ENCODE data around the gene MED26. TPM values are rescaled to one million over a fixed set of nuclear protein-coding genes. Genes with fewer than 3 reads are reported as not detected.
"Not testable (repeated sequence)": the region's sequence is repeated elsewhere in the genome, so short reads cannot be mapped to it uniquely, and the experiment has no call there.

Gene MED26
- total RNA-seq, 1 experiment from 2014 or later, result 4.2 TPM

DNA sequence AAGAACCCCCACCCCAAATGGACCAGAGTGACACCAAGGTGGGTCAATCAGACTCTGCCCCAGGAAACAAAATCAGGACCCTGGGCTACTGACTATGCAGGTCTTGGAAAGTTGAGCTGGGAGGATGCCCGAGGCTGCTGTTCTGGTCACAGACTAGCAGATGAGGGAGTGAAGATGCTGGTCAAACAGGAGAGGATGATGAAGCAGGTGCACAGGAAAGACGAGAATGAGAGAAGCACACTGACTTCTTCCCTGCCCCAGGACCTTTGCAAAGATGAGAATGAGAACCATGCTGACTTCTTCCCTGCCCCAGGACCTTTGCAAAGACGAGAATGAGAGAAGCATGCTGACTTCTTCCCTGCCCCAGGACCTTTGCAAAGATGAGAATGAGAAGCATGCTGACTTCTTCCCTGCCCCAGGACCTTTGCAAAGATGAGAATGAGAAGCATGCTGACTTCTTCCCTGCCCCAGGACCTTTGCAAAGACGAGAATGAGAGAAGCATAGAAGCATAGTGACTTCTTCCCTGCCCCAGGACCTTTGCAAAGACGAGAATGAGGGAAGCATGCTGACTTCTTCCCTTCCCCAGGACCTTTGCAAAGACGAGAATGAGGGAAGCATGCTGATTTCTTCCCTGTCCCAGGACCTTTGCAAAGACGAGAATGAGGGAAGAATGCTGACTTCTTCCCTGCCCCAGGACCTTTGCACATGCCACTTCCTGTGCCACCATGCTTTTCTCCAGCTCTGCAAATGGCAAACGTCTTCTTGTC lies 23.6 kb upstream of the MED26 start:
- DNase-seq (ENCODE audit: low spot score), result not testable (repeated sequence)

DNA sequence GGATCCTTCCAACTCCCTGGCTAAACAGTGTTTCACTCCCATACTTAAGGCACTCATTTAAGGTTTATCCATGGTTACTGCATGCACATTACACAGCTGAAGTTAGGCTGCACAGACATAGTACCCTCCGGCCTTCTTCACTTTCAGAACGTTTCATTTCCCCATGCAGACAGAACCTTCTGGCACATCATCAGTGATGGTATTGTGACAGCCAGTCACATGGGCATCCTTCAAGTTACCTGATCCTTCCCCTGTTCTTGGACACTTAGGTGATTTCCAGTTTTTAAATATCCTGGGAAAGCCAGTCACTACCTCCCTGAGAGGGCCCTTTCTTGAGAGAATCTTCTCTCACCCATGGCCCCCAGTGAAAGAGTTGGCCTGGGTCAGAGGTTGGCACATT lies 22.8 kb upstream of the MED26 start:
- no peak for DNase-seq (ENCODE audit: low spot score)

DNA sequence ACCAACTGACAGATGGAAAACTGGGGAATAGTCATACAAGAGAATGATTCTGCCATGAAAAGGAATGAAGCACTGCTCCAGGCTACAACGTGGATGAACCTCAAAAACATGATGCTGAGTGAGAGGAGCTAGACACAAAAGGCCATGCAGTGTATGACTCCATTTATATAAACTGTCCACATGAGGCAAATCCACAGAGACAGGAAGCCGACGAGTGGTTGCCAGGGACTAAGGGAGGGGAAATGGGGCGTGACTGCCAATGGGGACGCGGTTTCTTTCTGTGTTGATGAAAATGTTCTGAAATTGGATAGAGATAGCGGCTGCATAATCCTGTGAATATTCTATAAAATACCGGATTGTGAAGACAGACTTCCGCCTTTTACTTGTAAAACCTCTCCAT lies 21.7 kb upstream of the MED26 start:
- DNase-seq (ENCODE audit: low spot score), result no peak

DNA sequence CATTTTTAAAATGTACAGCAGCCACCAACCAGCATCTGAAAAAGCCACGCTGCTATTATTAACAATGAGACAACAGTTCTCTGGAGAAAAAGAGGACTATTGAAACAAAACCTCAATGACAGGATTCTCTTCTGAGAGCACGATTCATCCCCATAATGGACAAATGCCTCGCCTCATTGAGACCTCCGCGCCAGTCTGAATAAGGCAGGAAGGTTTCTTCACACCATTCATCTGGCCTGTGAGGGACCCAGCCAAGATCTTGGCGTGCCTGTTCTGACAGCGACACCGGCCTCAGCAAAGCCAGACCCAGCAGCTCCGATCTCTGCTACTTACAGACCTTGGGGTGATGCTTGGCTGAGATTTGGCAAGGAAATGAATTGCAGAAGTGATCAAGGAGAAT lies 17.1 kb upstream of the MED26 start:
- DNase-seq (ENCODE audit: low spot score), result no peak

DNA sequence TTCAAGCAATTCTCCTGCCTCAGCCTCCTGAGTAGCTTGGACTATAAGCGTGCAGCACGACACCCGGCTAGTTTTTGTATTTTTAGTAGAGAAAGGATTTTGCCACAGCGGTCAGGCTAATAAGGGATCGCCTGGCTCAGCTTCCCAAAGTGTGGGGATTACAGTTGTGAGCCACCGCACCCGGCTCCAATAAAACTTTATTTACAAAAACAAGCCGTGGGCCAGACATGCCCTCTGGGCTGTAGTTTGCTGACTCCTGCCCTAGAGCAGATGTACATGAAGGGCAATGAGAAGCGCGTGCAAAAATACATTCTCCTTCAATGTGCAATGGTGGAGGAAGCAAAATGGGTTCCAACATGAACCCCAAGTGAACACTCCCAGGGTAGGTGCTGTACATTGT lies 13.7 kb upstream of the MED26 start:
- no peak for DNase-seq (ENCODE audit: low spot score)

DNA sequence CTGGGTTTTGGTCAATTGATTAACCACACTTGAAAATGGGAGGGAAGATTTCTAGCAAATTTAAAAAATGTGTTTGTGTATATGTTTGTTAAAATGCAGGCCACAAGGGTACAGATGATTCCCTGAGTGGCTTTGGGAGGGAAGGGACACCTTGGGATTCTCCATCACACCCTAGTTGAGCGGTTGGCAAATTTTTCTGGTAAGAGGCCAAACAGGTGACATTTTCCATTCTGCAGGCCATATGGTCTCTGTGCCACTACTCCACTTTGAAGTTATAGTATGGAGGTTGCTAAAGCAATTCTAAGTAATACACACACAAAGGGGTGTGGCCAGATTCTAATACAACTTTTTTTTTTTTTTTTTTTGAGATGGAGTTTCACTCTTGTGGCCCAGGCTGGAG lies 12.9 kb upstream of the MED26 start:
- no peak for DNase-seq (ENCODE audit: low spot score)

DNA sequence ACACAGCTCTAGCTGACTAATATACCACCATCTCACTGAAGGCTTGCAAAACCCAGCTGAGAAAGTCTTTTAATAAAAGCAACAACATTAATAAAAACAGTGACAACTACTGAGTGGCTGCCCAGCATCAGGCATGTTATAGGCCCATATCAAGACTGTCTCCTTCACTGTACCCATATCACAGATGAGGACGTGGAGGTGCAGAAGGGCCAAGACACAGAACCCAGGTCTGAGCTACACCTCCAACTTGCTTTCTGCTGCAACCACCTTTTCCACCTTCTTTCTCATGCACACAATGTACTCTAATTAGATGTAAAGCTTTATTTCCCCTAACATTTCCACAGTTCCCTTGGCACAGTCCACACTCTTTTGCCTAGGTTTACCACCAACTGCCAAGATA lies 10.7 kb upstream of the MED26 start:
- no peak for DNase-seq (ENCODE audit: low spot score)

DNA sequence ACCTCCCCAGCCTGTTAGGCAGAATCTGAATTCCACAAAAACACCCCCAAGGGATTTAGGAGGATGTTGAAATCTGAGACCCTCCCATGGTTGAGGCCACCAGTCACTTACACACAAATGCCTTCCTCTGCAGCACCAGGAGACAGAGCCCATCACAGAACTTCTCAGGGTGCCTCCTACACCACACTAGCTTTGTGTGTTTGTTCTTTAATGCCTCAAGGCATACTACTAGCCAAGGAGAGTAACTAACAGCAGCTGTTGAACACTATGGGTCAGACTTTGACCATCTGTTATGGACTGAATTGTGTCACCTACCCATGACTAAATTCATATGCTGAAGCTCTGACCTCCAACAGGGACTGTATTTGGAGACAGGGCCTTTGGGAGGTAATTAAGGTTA lies 9.5 kb upstream of the MED26 start:
- no peak for DNase-seq (ENCODE audit: low spot score)

DNA sequence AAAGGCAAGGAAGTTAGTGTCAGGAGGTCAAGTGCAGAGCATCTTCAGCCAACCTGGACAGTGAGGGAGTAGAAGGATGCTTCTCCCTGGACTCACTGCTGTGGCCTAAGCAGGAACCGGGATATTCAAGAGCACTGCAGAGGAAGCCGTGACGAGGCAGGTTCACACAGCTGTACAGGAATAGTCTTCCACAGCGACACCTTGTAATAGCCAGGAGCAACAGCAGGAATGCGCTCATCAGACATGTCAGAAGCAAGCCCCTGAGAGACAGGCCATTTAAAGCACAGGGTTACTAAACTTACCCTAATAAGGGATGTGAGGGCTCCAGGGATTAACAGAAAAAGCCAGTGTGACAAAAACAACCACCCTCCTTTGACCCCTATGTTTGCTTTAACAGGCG lies 3.5 kb upstream of the MED26 start:
- no peak for DNase-seq (ENCODE audit: low spot score)

DNA sequence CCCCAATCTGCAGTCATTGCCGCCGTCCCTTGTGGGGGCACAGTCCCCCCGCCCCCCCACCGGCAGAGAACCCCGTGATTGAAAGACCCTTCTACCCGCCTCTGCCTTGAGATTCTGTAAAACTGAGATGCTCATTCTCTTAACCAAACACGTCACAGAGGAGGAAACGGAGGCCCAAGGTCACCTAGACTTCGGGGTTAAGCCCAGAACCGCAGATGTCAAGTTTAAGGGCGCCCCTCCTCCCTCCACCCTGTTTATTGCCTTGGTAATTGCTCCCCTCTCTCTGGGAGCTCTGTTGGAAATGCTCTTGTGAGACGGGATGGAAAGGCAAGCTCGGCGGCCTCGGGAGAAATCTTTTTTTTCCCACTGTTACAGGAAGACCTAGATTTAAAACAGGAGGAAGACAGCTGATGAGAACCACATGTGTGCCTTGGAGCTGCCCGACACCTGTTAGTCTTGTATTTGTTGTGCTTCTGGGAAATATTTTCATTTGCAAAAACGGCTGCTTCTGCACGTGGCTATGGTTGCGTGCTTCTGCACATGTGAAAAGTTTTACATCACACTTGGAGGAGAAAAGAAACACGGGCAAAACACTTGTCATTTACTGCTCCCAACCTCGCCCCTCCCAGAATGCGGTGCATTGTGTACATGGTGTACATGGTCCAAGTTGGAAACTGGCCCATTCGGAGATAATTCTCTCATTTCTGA lies 1.1 kb upstream of the MED26 start:
- no peak for DNase-seq (ENCODE audit: low spot score)

DNA sequence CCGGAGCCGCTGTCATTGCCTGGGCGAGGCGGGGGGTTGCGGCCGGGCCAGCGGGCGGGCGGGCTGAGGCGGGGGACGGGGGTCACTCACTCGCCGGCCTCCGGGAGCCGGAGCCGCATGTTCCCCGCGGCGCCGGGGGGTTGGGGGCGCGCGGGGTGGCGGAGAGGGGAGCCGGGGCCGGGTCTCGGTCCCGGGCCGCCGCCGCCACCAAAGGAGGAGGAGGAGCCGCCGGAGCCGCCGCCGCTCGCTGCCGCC lies 149 bp downstream of the MED26 start:
- no peak for DNase-seq (ENCODE audit: low spot score)

DNA sequence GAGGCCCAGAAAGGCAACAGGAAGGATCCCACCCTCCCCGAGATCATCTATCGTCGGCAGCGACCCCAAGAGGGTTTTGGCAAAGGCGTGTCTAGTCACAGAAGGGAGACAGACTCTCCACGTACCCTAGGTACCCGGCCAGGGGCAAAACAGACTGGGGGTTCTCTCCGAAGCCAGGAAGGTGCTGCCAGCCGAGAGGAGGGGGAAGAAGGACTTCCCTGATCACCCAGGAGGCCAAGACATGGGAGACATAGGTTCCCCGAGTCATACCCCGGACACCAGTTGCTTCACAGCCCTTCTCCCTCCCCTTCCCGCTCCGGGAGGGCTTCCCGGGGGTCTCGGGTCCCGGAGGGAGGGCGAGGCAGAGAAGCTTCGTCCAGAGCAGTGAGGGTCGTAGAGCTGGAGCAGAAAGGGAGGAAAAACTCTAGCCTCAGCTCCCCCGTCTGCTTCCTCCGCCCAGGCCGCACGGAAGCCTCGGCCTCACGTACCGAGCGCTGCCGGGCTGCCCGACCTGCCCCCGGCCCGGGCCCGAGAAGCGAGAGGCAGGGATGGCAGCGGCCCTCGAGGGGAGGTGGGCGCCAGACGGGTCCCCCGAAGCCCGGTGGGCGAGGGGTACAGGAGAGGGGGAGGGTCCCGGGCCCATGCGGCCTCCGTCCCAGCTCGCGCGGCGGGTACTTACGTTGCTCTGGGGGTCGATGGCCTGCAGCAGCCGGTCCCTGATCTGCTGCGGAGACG lies 644 bp downstream of the MED26 start:
- DNase-seq (ENCODE audit: low spot score), result no peak

DNA sequence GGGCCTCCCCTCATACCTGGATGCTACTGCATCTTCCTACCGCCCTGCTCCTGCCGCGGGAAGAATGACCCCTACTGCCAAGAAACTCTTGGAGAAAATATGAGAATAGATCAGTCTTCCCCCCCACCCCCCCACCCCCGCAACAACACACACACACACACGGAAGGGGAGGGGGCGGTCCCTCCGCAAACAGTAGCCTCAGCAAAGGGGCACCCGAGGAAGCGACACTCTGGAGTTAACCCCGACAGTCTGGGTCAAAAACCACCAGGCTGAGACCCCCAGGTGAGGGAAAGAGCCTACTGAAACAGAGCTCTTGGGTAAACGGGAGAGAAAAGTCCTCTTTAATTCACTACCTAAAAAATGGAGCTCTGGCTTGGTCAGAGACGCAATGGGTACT lies 1.2 kb downstream of the MED26 start:
- no peak for DNase-seq (ENCODE audit: low spot score)

DNA sequence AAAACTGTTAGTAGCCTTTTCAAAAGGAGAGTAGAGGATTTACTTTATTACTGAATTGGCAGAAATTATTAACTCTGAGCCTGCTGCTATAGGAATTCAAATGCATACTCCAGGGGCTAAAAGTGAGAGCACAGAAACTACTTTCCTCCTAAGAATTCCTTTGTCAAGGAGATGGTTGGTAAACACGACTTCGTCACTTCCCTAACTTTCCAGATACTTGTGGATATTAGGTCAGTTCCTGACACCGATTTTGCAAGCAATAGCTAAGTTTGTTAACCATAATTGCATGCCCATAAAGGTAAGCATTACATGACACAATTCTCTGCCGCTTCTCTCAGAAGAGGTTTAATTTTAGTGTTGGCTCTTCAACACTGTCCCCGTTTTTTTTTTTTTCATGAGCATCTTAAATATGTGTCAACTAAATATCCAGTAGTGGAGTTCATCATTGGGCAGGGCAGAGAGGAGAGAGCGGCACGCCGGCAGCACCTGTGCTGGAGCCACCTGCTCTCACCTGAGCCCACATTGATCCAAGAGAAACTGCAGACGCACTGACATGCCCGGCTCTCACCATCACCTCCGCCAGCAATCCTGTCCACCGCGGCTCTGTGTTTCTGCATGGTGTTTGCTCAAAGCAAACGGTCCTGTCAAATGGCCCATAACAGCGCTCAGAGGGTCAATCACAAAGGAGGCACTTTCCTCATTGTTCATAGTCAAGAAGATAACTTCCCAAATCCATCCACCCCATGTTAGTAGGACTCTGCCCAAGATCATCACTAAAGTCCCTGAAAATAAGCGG lies 2.6 kb downstream of the MED26 start:
- DNase-seq (ENCODE audit: low spot score), result no peak

DNA sequence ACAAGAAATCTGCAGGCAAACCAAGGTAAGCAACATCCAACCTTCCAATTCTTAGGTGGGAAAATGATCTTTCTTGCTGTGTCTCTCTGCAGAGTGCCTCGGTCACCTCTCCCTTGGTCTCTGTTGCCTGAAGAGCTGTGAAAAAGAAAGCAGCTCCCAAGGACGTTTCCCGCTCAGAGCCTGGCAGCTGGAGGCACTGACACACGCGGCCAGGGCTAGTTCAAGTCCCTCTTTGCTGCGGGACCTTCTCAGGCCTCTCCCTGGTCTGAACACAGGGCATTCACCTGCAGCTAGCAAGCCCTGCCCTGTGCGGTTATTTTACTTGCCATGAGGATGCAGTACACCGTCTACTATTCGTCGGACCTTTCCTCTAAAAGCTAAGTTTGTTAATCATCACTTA lies 3.8 kb downstream of the MED26 start:
- DNase-seq (ENCODE audit: low spot score), result no peak

DNA sequence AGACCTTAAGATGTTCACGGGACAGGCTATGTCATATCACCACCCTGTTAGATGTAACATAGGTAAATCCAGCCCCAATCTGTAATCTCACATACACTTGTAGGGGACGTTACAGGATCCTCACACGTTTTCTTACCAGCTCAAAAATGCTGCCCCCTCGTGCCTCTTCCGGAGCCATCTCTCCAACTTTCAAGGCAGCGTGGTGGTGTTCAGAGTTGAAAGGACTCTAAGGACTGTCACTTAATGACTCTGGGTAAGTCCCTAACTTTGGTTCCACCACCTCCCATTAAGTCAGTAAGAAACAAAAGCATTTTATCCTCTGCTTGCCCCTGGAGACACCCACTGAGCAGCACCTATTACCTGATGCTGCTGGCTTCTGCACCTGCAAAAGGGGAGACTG lies 4.4 kb downstream of the MED26 start:
- DNase-seq (ENCODE audit: low spot score), result no peak

DNA sequence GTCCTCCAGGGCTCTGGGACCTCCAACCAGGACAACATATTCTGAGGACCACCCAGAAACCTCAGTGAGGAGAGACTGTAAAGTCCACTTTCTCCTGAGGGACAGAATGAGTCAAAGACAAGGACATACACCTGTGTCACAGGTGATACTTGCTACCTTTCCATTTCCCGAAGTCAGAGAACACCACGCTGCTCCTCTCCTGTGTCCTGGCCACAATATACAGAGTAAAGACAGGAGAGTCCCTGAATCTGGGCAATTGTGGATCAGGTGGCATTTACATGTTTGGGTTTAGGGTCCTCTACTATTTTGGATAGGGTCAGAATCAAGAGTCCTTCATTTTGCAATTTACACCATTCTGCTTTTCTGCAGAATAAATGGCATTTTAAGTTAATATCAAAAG lies 4.9 kb downstream of the MED26 start:
- no peak for DNase-seq (ENCODE audit: low spot score)

DNA sequence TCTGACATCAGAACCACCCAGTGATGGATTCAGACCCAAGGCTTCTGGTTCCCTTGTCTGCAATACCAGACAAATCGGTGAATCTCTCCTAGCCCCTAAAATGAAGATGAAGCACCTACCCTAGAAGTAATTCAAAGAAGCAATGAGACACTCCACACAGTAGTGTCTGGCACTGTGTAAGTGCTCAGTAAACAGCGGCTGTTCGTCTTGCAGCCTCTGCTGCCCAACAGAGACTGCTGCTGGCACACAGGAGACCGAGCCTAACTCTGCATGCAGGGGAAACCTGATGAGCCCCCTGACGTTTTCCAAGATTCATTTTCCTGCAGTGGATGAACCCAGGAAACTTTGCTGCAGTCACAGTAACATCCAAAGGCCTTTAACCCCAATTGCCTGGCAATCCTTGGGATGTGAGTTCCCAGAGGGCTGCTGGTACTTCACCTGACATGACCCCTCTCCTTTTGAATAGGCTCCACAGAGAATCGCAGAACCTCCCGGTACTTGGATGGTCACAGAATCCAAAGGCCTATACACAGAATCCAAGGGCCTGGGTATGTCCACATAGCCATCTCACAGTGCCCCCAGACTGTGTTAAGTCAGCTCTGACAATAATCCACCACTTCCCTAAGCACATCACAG lies 6.7 kb downstream of the MED26 start:
- DNase-seq (ENCODE audit: low spot score), result no peak

DNA sequence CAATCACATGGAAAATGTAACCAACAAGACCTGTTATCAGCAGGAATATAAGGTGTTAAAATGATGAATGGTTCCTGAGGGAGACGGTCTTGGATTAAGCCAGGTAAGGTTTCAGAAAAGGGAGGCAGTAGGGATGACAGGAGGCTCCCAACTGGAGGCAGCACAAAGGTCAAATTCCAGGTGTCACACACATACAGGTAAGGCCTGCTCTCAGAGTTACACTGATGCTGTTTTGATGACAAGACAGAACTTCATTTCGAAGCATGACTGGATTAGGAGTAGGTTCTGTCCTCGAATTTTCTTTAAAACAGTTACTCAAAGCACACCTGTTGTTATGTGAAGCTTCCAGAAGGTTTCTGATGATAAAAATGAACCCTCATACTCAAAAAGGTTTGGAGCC lies 7.4 kb downstream of the MED26 start:
- DNase-seq (ENCODE audit: low spot score), result no peak

DNA sequence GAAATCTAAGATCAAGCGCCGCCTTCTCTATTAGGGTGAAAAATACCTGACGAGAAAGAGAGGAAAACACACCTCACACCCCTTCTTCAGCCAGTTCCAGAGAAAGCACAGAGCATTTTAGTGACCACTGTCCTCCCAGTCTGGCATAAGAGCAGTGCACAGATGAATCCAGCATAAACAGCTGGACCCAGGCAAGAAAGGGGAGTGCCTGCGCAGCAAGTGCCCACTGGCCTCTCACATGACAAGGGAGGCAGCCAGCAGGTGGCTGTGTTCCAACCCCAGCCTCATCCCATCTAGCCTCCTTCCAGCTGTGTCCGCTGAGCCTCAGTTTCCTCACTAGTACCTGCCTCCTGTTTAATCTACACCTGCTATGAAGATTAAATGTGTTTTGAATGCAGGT lies 8.0 kb downstream of the MED26 start:
- no peak for DNase-seq (ENCODE audit: low spot score)

DNA sequence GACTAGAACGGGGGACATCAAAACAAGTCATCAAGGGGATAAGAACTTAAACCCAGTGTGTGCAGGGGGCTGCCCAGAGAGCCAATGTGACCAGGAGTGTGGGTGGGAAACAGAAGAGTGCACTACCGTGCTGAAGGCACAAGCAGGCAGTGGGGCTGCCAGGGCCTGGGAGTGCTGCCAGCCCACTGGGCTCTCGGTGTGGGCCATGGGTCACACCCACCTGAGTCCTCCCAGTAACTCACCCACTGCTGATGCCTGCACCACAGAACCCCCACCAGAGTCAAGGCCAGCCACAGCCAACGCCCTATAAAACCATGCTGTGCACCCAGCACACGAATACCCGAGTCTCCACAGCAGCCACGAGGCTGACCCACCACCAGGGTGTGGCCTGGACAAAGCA lies 8.5 kb downstream of the MED26 start:
- DNase-seq (ENCODE audit: low spot score), result no peak

DNA sequence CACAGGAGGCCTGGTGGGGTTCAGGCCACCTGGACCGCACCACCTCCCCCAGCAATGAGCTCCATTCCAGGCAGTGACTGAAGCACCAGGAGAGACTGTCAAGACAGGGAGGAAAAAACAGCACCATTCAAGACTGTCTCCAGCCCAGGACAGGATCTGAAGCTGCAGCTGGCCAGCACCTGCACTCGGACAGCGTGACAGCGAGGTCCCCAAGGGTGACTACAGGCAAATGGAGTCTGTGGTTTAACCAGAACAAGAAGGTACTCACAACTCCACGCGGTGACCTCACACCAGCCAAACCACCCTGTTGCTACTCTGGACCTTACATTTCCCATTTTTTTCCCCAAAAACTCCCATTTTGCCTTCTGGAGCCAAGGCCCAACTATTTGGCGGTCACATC lies 9.8 kb downstream of the MED26 start:
- DNase-seq (ENCODE audit: low spot score), result no peak
